Natural killer cell (primary cell): Measurements from ENCODE around the gene SPAG7. TPM values are rescaled to one million over a fixed set of nuclear protein-coding genes. Genes with fewer than 3 reads are reported as not detected.

ENCODE experiments used
- ATAC-seq, 3 donors: fragments of 150-1000 bp in 2 of 3; fragments of 200-7000 bp in 1 of 3; cut with Tn5 transposase; 1 replicate in 1 of 3; 2 replicates in 2 of 3; pipeline ENCODE4 v1.10.0; 2021; ENCODE audit warnings: mild to moderate bottlenecking in 2 of 3, moderate library complexity in 2 of 3
- DNase-seq, 2 donors: peaks; one replicate each; pipeline versions ENCODE4 v3.0.0 to v3.0.0-alpha.2; 2013 to 2021; ENCODE audit warnings: mixed read lengths in 1 of 2
- H3K27ac ChIP-seq: one replicate; pipeline ENCODE4 v1.5.1; 2013; ENCODE audit warnings: mild to moderate bottlenecking, low read length
- H3K27me3 ChIP-seq: one replicate; pipeline ENCODE4 v1.6.1; 2013; ENCODE audit warnings: low read length; ENCODE audit not compliant: control insufficient read depth, insufficient read depth
- H3K36me3 ChIP-seq: one replicate; pipeline ENCODE4 v1.6.1; 2013; ENCODE audit warnings: low read length; ENCODE audit not compliant: control insufficient read depth, insufficient read depth
- H3K4me1 ChIP-seq: one replicate; pipeline ENCODE4 v1.6.1; 2013; ENCODE audit warnings: low read length; ENCODE audit not compliant: control insufficient read depth, insufficient read depth
- H3K4me3 ChIP-seq: one replicate; pipeline ENCODE4 v1.5.1; 2013; ENCODE audit warnings: low read length
- H3K9me3 ChIP-seq: one replicate; pipeline ENCODE4 v1.6.1; 2013; ENCODE audit warnings: low read length; ENCODE audit not compliant: control insufficient read depth, insufficient read depth
- H3K27ac Mint-ChIP-seq, 2 donors: one replicate each; pipeline ENCODE4 v1.8.0; 2022; ENCODE audit warnings: mild to moderate bottlenecking in 2 of 2, mixed read lengths in 2 of 2, moderate library complexity in 1 of 2
- H3K27me3 Mint-ChIP-seq, 2 donors: one replicate each; pipeline ENCODE4 v1.8.0; 2022; ENCODE audit warnings: low read depth in 2 of 2, mixed read lengths in 2 of 2
- H3K36me3 Mint-ChIP-seq: one replicate; pipeline ENCODE4 v1.8.0; 2022; ENCODE audit warnings: mixed read lengths
- H3K4me1 Mint-ChIP-seq, 2 donors: one replicate each; pipeline ENCODE4 v1.8.0; 2022; ENCODE audit warnings: mixed read lengths in 2 of 2
- H3K4me3 Mint-ChIP-seq: one replicate; pipeline ENCODE4 v1.8.0; 2022; ENCODE audit warnings: mild to moderate bottlenecking, moderate library complexity, mixed read lengths
- H3K9me3 Mint-ChIP-seq, 2 donors: one replicate each; pipeline ENCODE4 v1.8.0; 2022; ENCODE audit warnings: mixed read lengths in 2 of 2
- WGBS: methylation state at CpG from one replicate; pipeline ENCODE4 v1.1.7; 2013; ENCODE audit warnings: missing lambda C conversion rate; ENCODE audit not compliant: insufficient coverage; 5-methylcytosine and 5-hydroxymethylcytosine counted together
- intact Hi-C: fragments of 100-400 bp; cut with micrococcal nuclease; formaldehyde crosslinking; loops from one replicate; pipeline ENCODE4 v1.14.2; 2022
- total RNA-seq, 4 donors: library from RNA; stranded (reverse); fragments of 120-200 nt in 1 of 4; gene quantifications; one replicate each; pipeline versions ENCODE4 v1.2.3 to v1.2.4, GENCODE V29; 2013 to 2022
- TF ChIP-seq, protein P1 (sequence below): fragments of 200-600 bp; IDR thresholded peaks from one replicate; pipeline ENCODE4 v1.8.0; 2022; ENCODE audit warnings: antibody characterized with exemption

SPAG7 gene
- total RNA-seq, 3 donors from 2014 or later (not counting 1 experiment from before 2014, with no cell fraction given) = 45.7 to 60.2 (median 59.6) TPM

DNA sequence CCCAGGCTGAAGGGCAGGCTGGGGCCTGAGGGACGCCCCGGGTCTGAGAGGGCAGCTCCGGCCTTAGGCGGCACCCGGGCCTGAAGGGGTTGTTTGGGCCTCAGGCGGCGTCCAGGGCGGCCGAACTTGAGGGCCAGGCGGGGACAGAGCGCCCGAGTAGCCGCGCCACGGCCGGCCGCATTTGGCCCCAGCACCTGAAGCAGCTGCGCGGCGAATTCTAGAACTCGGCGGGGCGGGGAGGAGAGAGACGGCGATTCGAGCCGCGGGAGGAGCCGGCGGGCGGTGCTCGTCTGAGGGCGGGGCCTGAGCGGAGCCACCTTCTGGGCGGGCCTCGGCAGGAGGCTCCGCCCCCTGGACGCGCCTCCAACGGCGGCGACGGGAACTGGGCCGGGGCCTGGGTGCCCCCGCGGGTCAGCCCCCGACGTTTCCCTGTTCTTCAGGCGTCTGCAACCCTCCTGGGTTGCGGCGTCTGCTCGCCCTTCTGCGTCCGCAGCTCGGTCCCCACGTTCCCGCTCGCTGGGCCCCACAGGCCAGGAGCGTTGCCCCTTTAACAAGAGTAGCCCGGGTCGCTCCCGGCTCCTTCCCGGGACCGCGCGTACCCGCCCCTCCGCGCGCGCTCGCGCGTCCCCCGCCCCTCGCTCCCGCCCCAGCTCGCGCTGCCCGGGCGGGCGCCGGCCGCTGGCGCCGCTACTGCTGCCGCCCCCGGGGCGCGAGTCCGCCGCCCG lies 29.8 kb upstream of the SPAG7 start, which contains the start of the genes INCA1 and KIF1C:
TSS of gene INCA1 (minus strand) at position 221 of the 725 bp plus-strand sequence. CDS start 3,085 bp downstream, outside the sequence.
TSS of gene KIF1C (plus strand) at position 649 of the 725 bp plus-strand sequence. CDS start 2,297 bp downstream, outside the sequence.
- peak within 1 kb of the TSS; percentile 89 for H3K4me3 Mint-ChIP-seq

DNA sequence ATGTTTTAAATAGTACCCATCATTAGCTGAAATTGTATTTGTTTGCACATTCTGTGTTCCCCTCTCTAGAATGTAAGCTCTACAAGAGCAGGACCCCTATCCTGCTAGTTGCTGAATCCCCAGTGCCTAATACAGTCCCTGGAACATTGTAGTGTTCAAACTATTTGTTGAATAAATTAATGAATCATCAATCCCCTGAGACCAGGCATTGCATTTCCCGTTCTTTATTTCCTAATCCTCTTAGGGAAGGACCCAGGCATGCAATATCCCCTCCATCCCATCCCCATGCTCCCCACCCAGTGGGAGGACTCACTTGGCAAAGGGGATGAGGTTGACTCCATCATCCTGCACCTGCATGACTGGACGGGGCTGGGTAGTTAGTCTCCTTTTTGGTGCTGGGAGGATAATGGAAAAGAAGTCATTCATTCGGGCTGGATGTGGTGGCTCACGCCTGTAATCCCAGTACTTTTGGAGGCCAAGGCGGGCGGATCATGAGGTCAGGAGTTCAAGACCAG lies 26.5 kb upstream of the SPAG7 start:
- peak overlapping the region; percentile 65 for H3K4me3 Mint-ChIP-seq
- H3K4me1 Mint-ChIP-seq = peaks cover 17 to 22% of the 10 kb centered on the region in 2 donors
- H3K27me3 Mint-ChIP-seq = peaks cover 0 to 4% of the 10 kb centered on the region in 2 donors
- Histone ChIP-seq H3K4me3 (no peak overlapping the region), H3K4me1 (peaks cover 18% of the 10 kb centered on the region), H3K9me3 (no peaks in the 10 kb centered on the region), H3K27me3 (no peaks in the 10 kb centered on the region), H3K27ac (no peak overlapping the region), H3K36me3 (no peaks in the 10 kb centered on the region)
- intact Hi-C loops = no loop called here
- TF ChIP-seq, protein P1, sequence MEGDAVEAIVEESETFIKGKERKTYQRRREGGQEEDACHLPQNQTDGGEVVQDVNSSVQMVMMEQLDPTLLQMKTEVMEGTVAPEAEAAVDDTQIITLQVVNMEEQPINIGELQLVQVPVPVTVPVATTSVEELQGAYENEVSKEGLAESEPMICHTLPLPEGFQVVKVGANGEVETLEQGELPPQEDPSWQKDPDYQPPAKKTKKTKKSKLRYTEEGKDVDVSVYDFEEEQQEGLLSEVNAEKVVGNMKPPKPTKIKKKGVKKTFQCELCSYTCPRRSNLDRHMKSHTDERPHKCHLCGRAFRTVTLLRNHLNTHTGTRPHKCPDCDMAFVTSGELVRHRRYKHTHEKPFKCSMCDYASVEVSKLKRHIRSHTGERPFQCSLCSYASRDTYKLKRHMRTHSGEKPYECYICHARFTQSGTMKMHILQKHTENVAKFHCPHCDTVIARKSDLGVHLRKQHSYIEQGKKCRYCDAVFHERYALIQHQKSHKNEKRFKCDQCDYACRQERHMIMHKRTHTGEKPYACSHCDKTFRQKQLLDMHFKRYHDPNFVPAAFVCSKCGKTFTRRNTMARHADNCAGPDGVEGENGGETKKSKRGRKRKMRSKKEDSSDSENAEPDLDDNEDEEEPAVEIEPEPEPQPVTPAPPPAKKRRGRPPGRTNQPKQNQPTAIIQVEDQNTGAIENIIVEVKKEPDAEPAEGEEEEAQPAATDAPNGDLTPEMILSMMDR = no peak
- DNase-seq (no peak), ATAC-seq (no peak)
- H3K9me3 Mint-ChIP-seq = no peaks in the 10 kb centered on the region
- no peak overlapping the region for H3K27ac Mint-ChIP-seq
- 89% methylated on average over 6 of the region's 6 CpGs for WGBS
- H3K36me3 Mint-ChIP-seq = no peaks in the 10 kb centered on the region

More for the DNA sequence above, 29.8 kb upstream of the SPAG7 start, which contains the start of the genes INCA1 and KIF1C:
- Histone ChIP-seq H3K4me3 (peak within 1 kb of the TSS; percentile 67), H3K9me3 (no peaks in the 10 kb centered on the region), H3K27ac (peak within 1 kb of the TSS; percentile 77), H3K36me3 (peaks cover 2% of the 10 kb centered on the region), H3K27me3 (no peaks in the 10 kb centered on the region), H3K4me1 (peaks cover 21% of the 10 kb centered on the region)
- peak within 1 kb of the TSS; percentile 56 to 86 for H3K27ac Mint-ChIP-seq
- intact Hi-C loops = no loop called here
- peaks cover 18 to 38% of the 10 kb centered on the region in 2 donors for H3K4me1 Mint-ChIP-seq
- peaks cover 0 to 4% of the 10 kb centered on the region in 2 donors for H3K27me3 Mint-ChIP-seq
- under 1% methylated on average over 93 of the region's 93 CpGs for WGBS
- DNase-seq = peak; percentile 90 to 96
- TF ChIP-seq, protein P1 = no peak
- no peaks in the 10 kb centered on the region for H3K36me3 Mint-ChIP-seq
- ATAC-seq = peak; percentile 96 to 98 (median 97)
- H3K9me3 Mint-ChIP-seq = no peaks in the 10 kb centered on the region

DNA sequence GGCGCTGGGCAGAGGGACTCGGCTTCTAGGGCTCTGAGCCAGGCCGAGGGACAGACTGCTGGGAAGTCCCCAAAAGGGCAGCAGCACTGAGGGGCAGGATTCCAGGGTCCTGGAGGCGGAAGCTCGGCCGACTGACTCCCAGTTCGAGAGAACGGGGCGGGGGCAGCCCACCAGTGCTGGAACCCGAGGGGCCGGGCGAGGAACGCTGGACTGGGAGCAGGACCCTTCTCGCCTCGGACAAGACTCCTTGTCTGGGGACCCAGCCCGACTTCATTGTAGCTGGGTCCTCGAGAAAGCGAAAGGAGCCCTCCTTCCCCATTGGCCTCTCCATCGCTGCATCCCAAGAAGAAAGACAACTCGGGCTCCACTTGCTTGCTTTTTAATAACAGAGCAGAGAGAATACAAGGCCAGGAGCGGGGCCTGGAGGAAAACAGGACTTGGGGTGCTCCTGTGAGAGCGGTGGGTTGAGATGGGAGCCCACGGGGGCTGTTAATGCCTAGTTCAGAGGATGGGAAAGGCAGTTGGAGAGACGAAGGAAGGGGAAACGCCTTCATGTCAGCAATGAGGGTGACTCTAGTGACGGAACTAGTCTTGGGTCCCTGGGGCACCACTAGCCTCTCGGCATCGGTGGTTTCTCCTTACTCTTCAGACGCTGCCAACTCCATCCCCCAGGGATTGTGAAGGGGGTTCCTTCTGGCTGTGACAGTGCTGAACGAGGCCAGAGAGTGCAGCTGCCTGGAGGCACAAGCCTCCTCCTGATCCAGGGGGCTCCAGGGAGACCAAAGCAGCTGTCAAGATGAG lies 20.4 kb upstream of the SPAG7 start:
- H3K4me3 ChIP-seq = peak overlapping the region; percentile 88
- H3K36me3 Mint-ChIP-seq = no peaks in the 10 kb centered on the region
- no peaks in the 10 kb centered on the region for H3K9me3 ChIP-seq
- H3K27me3 ChIP-seq = no peaks in the 10 kb centered on the region
- H3K27me3 Mint-ChIP-seq = no peaks in the 10 kb centered on the region
- peak overlapping the region; percentile 88 for H3K27ac ChIP-seq
- peaks cover 4% of the 10 kb centered on the region for H3K36me3 ChIP-seq
- H3K9me3 Mint-ChIP-seq = no peaks in the 10 kb centered on the region
- intact Hi-C loops = loop anchor here (2.0 kb wide), 1 partner anchor 85 kb away; the partner anchor contains the start of gene CHRNE
- DNase-seq = no peak
- H3K27ac Mint-ChIP-seq = peak overlapping the region; percentile 91 to 96
- TF ChIP-seq, protein P1 = no peak
- 1% methylated on average over 30 of the region's 30 CpGs for WGBS
- peak overlapping the region; percentile 92 for H3K4me3 Mint-ChIP-seq
- H3K4me1 Mint-ChIP-seq = peaks cover 36 to 37% of the 10 kb centered on the region in 2 donors
- peaks cover 28% of the 10 kb centered on the region for H3K4me1 ChIP-seq
- ATAC-seq = peak in 1 of 3 donors; percentile 17
